ENCODE measurements around the gene ATP9B. TPM values are rescaled to one million over a fixed set of nuclear protein-coding genes. Genes with fewer than 3 reads are reported as not detected.

The ATP9B gene
- polyA plus RNA-seq, 1 of the 3 experiments (the other 2 are of a cell fraction), result 11.2 TPM

DNA sequence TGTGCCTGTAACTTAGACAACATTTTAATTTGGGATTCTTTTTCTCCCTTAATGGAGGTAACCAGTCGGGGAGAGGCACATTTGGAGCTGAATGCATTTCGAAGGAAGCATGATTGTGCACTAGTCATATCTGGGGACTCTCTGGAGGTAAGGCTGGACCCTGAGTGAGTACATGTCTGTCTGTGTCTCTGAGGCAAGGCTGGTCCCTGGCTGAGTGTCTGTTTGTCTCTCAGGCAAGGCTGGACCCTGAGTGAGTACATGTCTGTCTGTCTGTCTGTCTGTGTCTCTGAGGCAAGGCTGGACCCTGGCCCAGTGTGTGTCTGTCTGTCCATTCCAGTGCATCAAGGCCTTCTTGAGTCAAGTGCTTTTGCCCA lies 275.0 kb downstream of the ATP9B start (continued):
- TF ChIP-seq EZH2phosphoT487 (IDR thresholded peaks at IDR 0.05; ENCODE audit: borderline replicate concordance, low read depth) (no peak), RAD21 (IDR thresholded peaks at IDR 0.05; ENCODE audit: low read length) (no peak), ELF1 (IDR thresholded peaks at IDR 0.05) (no peak), NFIC (IDR thresholded peaks at IDR 0.05; ENCODE audit: borderline replicate concordance) (no peak)
- TF ChIP-seq, protein P1, sequence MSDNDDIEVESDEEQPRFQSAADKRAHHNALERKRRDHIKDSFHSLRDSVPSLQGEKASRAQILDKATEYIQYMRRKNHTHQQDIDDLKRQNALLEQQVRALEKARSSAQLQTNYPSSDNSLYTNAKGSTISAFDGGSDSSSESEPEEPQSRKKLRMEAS (IDR thresholded peaks at IDR 0.05; ENCODE audit: low read depth), result no peak

DNA sequence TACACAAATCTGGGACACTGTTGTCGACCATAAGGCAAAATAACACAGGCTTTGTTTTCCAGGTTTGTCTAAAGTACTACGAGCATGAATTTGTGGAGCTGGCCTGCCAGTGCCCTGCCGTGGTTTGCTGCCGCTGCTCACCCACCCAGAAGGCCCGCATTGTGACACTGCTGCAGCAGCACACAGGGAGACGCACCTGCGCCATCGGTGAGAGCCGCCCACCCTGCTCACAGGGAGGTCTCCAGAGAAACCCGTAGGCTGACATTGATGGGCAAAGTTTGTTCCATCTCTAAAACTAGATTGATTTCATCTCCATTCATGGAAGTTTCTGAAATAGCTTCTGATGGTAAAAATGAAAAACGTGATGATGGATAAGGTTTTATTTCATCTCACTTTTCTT lies 276.2 kb downstream of the ATP9B start:
- Histone ChIP-seq H3K4me2 (no peak overlapping the region), H3K9me2 (no peaks in the 10 kb centered on the region), H2AFZ (ENCODE audit: low read depth) (no peak overlapping the region), H3K4me3 (ENCODE audit: low read depth in 2 of 2, low read length in 1 of 2) (no peak overlapping the region), H3K27ac (ENCODE audit: low read depth in 2 of 2, low read length in 1 of 2) (no peak overlapping the region), H3K4me1 (ENCODE audit: control insufficient read depth in 1 of 2, insufficient read depth in 2 of 2, low read depth in 1 of 2, low read length in 1 of 2) (no peaks in the 10 kb centered on the region), H3K27me3 (ENCODE audit: insufficient read depth) (no peaks in the 10 kb centered on the region), H3K9ac (no peak overlapping the region), H4K20me1 (ENCODE audit: insufficient read depth) (no peaks in the 10 kb centered on the region), H3K9me3 (no peaks in the 10 kb centered on the region), H3K36me3 (replicated peaks in 1 of 2; ENCODE audit: control insufficient read depth in 1 of 2, insufficient read depth in 2 of 2, low read length in 1 of 2) (peaks cover 16 to 32% of the 10 kb centered on the region in 2 experiments), H3F3A (replicated peaks; ENCODE audit: insufficient read depth) (no peaks in the 10 kb centered on the region), H3K79me2 (ENCODE audit: insufficient read depth) (no peaks in the 10 kb centered on the region)
- no peak for DNase-seq
- CTCF ChIA-PET, result no interaction called here
- no peak for TF ChIP-seq SMC3 (IDR thresholded peaks at IDR 0.05; ENCODE audit: low read depth, low read length)
- no peak for TF ChIP-seq YY1 (IDR thresholded peaks at IDR 0.05; ENCODE audit: low read depth)
- TF ChIP-seq FOXJ3 (CRISPR knock-in tag; IDR thresholded peaks at IDR 0.05), result no peak
- no peak for TF ChIP-seq TAF1 (IDR thresholded peaks at IDR 0.05; ENCODE audit: borderline replicate concordance, low read depth, low read length)
- no peak for TF ChIP-seq FOXM1 (IDR thresholded peaks at IDR 0.05; ENCODE audit: low read depth)
- TF ChIP-seq, protein P2, sequence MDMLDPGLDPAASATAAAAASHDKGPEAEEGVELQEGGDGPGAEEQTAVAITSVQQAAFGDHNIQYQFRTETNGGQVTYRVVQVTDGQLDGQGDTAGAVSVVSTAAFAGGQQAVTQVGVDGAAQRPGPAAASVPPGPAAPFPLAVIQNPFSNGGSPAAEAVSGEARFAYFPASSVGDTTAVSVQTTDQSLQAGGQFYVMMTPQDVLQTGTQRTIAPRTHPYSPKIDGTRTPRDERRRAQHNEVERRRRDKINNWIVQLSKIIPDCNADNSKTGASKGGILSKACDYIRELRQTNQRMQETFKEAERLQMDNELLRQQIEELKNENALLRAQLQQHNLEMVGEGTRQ (IDR thresholded peaks at IDR 0.05; ENCODE audit: borderline replicate concordance, low read depth, low read length), result no peak
- TF ChIP-seq RAD21 (IDR thresholded peaks at IDR 0.05; ENCODE audit: low read length), result no peak
- 97% methylated on average over 11 of the region's 11 CpGs for WGBS (ENCODE audit: low lambda C conversion rate)
- POLR2A ChIA-PET, result no interaction called here

DNA sequence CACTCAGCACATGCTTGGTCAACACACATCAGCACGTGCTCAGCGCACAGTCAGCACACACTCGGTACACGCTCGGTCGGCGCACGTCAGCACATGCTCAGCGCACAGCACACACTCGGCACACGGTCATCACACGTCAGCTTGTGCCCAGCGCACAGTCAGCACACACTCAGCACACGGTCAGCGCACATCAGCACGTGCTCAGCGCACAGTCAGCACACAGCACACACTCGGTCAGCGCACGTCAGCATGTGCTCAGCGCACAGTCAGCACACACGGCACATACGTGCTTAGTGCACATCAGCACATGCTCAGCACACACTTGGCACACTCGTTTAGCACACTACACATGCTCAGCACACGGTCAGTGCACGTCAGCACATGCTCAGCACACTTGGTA lies 276.8 kb downstream of the ATP9B start:
- no peak overlapping the region for H3K4me3 ChIP-seq (ENCODE audit: low read depth in 2 of 2, low read length in 1 of 2)
- H3K9me3 ChIP-seq, result no peaks in the 10 kb centered on the region
- no peaks in the 10 kb centered on the region for H3F3A ChIP-seq (replicated peaks; ENCODE audit: insufficient read depth)
- H4K20me1 ChIP-seq (ENCODE audit: insufficient read depth), result no peaks in the 10 kb centered on the region
- no peaks in the 10 kb centered on the region for H3K4me1 ChIP-seq (ENCODE audit: control insufficient read depth in 1 of 2, insufficient read depth in 2 of 2, low read depth in 1 of 2, low read length in 1 of 2)
- peaks cover 16 to 32% of the 10 kb centered on the region in 2 experiments for H3K36me3 ChIP-seq (replicated peaks in 1 of 2; ENCODE audit: control insufficient read depth in 1 of 2, insufficient read depth in 2 of 2, low read length in 1 of 2)
- ChIA-PET CTCF (no interaction called here), POLR2A (no interaction called here)
- no peak for DNase-seq
- no peaks in the 10 kb centered on the region for H3K9me2 ChIP-seq
- no peak overlapping the region for H3K27ac ChIP-seq (ENCODE audit: low read depth in 2 of 2, low read length in 1 of 2)
- no peak overlapping the region for H3K4me2 ChIP-seq
- no peaks in the 10 kb centered on the region for H3K79me2 ChIP-seq (ENCODE audit: insufficient read depth)
- H2AFZ ChIP-seq (ENCODE audit: low read depth), result no peak overlapping the region
- 95% methylated on average over 25 of the region's 26 CpGs for WGBS (ENCODE audit: low lambda C conversion rate)
- H3K27me3 ChIP-seq (ENCODE audit: insufficient read depth), result no peaks in the 10 kb centered on the region
- no peak overlapping the region for H3K9ac ChIP-seq
- TF ChIP-seq TEAD4 (IDR thresholded peaks at IDR 0.05; ENCODE audit: borderline replicate concordance, insufficient read depth) (no peak), EZH2phosphoT487 (IDR thresholded peaks at IDR 0.05; ENCODE audit: borderline replicate concordance, low read depth) (no peak), MXI1 (IDR thresholded peaks at IDR 0.05; ENCODE audit: low read depth, low read length) (no peak), RFX5 (IDR thresholded peaks at IDR 0.05; ENCODE audit: low read length) (no peak), CHD2 (IDR thresholded peaks at IDR 0.05; ENCODE audit: low read length, partially characterized antibody) (no peak), YY1 (IDR thresholded peaks at IDR 0.05; ENCODE audit: low read depth) (no peak), GABPA (IDR thresholded peaks at IDR 0.05; ENCODE audit: low read depth) (no peak), POLR2AphosphoS5 (IDR thresholded peaks at IDR 0.05; ENCODE audit: low read depth, low read length) (no peak)
- TF ChIP-seq, protein P3, sequence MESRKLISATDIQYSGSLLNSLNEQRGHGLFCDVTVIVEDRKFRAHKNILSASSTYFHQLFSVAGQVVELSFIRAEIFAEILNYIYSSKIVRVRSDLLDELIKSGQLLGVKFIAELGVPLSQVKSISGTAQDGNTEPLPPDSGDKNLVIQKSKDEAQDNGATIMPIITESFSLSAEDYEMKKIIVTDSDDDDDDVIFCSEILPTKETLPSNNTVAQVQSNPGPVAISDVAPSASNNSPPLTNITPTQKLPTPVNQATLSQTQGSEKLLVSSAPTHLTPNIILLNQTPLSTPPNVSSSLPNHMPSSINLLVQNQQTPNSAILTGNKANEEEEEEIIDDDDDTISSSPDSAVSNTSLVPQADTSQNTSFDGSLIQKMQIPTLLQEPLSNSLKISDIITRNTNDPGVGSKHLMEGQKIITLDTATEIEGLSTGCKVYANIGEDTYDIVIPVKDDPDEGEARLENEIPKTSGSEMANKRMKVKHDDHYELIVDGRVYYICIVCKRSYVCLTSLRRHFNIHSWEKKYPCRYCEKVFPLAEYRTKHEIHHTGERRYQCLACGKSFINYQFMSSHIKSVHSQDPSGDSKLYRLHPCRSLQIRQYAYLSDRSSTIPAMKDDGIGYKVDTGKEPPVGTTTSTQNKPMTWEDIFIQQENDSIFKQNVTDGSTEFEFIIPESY (IDR thresholded peaks at IDR 0.05; ENCODE audit: borderline replicate concordance, low read depth), result no peak
- TF ChIP-seq, protein P4, sequence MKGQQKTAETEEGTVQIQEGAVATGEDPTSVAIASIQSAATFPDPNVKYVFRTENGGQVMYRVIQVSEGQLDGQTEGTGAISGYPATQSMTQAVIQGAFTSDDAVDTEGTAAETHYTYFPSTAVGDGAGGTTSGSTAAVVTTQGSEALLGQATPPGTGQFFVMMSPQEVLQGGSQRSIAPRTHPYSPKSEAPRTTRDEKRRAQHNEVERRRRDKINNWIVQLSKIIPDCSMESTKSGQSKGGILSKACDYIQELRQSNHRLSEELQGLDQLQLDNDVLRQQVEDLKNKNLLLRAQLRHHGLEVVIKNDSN (IDR thresholded peaks at IDR 0.05; ENCODE audit: borderline replicate concordance, low read depth), result no peak
- TF ChIP-seq, protein P5, sequence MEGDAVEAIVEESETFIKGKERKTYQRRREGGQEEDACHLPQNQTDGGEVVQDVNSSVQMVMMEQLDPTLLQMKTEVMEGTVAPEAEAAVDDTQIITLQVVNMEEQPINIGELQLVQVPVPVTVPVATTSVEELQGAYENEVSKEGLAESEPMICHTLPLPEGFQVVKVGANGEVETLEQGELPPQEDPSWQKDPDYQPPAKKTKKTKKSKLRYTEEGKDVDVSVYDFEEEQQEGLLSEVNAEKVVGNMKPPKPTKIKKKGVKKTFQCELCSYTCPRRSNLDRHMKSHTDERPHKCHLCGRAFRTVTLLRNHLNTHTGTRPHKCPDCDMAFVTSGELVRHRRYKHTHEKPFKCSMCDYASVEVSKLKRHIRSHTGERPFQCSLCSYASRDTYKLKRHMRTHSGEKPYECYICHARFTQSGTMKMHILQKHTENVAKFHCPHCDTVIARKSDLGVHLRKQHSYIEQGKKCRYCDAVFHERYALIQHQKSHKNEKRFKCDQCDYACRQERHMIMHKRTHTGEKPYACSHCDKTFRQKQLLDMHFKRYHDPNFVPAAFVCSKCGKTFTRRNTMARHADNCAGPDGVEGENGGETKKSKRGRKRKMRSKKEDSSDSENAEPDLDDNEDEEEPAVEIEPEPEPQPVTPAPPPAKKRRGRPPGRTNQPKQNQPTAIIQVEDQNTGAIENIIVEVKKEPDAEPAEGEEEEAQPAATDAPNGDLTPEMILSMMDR (IDR thresholded peaks at IDR 0.05), result no peak
- TF ChIP-seq, protein P6, sequence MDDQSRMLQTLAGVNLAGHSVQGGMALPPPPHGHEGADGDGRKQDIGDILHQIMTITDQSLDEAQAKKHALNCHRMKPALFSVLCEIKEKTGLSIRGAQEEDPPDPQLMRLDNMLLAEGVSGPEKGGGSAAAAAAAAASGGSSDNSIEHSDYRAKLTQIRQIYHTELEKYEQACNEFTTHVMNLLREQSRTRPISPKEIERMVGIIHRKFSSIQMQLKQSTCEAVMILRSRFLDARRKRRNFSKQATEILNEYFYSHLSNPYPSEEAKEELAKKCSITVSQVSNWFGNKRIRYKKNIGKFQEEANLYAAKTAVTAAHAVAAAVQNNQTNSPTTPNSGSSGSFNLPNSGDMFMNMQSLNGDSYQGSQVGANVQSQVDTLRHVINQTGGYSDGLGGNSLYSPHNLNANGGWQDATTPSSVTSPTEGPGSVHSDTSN (IDR thresholded peaks at IDR 0.05), result no peak
